Endothelial cell of umbilical vein (primary cell): ENCODE measurements around the gene TMEM164. TPM values are rescaled to one million over a fixed set of nuclear protein-coding genes. Genes with fewer than 3 reads are reported as not detected.

Experiments used
- BruUV-seq: library from RNA; stranded (reverse); fragments of 400-500 nt; replicated peaks from 2 replicates; lab custom pipeline; 2021; lab: Mats Ljungman, UMichigan
- CTCF ChIA-PET: fragments of 300-600, 350-600 bp; sonication (Branson Sonifier 250); formaldehyde crosslinking; loops from one replicate; lab custom pipeline; 2021; ENCODE audit warnings: antibody characterized with exemption, inconsistent platforms; lab: Charles Lee
- POLR2A ChIA-PET: fragments of 300-600, 350-600 bp; sonication (Branson Sonifier 250); formaldehyde crosslinking; loops from one replicate; lab custom pipeline; 2021; ENCODE audit warnings: antibody characterized with exemption, inconsistent platforms; lab: Charles Lee
- DNase-seq: peaks from one replicate; pipeline ENCODE4 v3.0.0-alpha.2; 2011; ENCODE audit warnings: low read depth, low spot score
- FAIRE-seq: peaks from 2 replicates; lab custom pipeline; 2011; peaks lifted over from hg19 to GRCh38; lab: Jason Lieb, UNC
- H2AFZ ChIP-seq: 2 replicates; pipeline ENCODE4 v1.6.0; 2012; ENCODE audit warnings: low read depth, low read length, control low read depth, inconsistent platforms
- H3K27ac ChIP-seq: 2 replicates; pipeline ENCODE4 v1.5.1; 2011; ENCODE audit warnings: low read depth, mild to moderate bottlenecking, control low read depth, low read length, moderate library complexity; ENCODE audit not compliant: insufficient read depth
- H3K27me3 ChIP-seq, 2 experiments: 2 replicates each; pipeline versions ENCODE4 v1.6.0 to v1.6.1; 2011; ENCODE audit warnings: low read length in 2 of 2, mixed read lengths in 1 of 2; ENCODE audit not compliant: control insufficient read depth in 2 of 2, insufficient read depth in 2 of 2
- H3K36me3 ChIP-seq, 2 experiments: 2 replicates in 1 of 2; 3 replicates in 1 of 2; pipeline ENCODE4 v1.5.1; 2011; ENCODE audit warnings: low read length in 2 of 2, mild to moderate bottlenecking in 1 of 2, moderate library complexity in 1 of 2; ENCODE audit not compliant: control insufficient read depth in 2 of 2, insufficient read depth in 2 of 2; ENCODE audit errors: extremely low read depth in 1 of 2
- H3K4me1 ChIP-seq: 3 replicates; pipeline ENCODE4 v1.5.1; 2011; ENCODE audit warnings: mild to moderate bottlenecking, low read length; ENCODE audit not compliant: control insufficient read depth, insufficient read depth; ENCODE audit errors: extremely low read depth
- H3K4me2 ChIP-seq: 2 replicates; pipeline ENCODE4 v1.6.1; 2011; ENCODE audit warnings: low read length, control low read depth, mixed read lengths; ENCODE audit not compliant: insufficient read depth
- H3K4me3 ChIP-seq, 3 experiments: fragments of 200-600 bp in 1 of 3; sonication (generic), shearing (Covaris generic) in 1 of 3; replicated peaks in 1 of 3; 2 replicates each; pipeline ENCODE4 v1.5.1; 2011 to 2016; ENCODE audit warnings: control low read depth in 3 of 3, low read length in 3 of 3, mild to moderate bottlenecking in 2 of 3, inconsistent platforms in 1 of 3, low read depth in 1 of 3, moderate library complexity in 1 of 3; ENCODE audit not compliant: insufficient read depth in 1 of 3
- H3K79me2 ChIP-seq: 2 replicates; pipeline ENCODE4 v1.6.0; 2012; ENCODE audit warnings: low read length, inconsistent platforms; ENCODE audit not compliant: control insufficient read depth, insufficient read depth
- H3K9ac ChIP-seq: replicated peaks from 2 replicates; pipeline ENCODE3; 2011; ENCODE audit warnings: low read length, control low read depth; ENCODE audit not compliant: insufficient read depth; ENCODE audit errors: extremely low read depth
- H3K9me1 ChIP-seq: replicated peaks from 3 replicates; pipeline ENCODE4 v1.6.0; 2011; ENCODE audit warnings: mild to moderate bottlenecking, low read length; ENCODE audit not compliant: control insufficient read depth, insufficient read depth; ENCODE audit errors: extremely low read depth
- H3K9me3 ChIP-seq: replicated peaks from 2 replicates; pipeline ENCODE4 v1.5.1; 2012; ENCODE audit warnings: low read length, inconsistent platforms; ENCODE audit not compliant: control insufficient read depth, insufficient read depth
- H4K20me1 ChIP-seq: replicated peaks from 2 replicates; pipeline ENCODE3; 2011; ENCODE audit warnings: mild to moderate bottlenecking, low read length; ENCODE audit not compliant: control insufficient read depth, insufficient read depth; ENCODE audit errors: extremely low read depth
- EZH2 ChIP-seq: IDR thresholded peaks from 2 replicates; pipeline ENCODE4 v1.6.1; 2012; ENCODE audit warnings: borderline replicate concordance, low read depth, mild to moderate bottlenecking, moderate library complexity, low read length, inconsistent platforms; ENCODE audit not compliant: severe bottlenecking
- FOS ChIP-seq: IDR thresholded peaks from 2 replicates; pipeline ENCODE4 v1.6.1; 2011; ENCODE audit warnings: mild to moderate bottlenecking, low read length, moderate library complexity, borderline replicate concordance; ENCODE audit not compliant: insufficient read depth
- GATA2 ChIP-seq: IDR thresholded peaks from 2 replicates; pipeline ENCODE4 v1.7.0; 2011; ENCODE audit warnings: low read depth, mild to moderate bottlenecking, moderate library complexity, mixed read lengths, low read length; ENCODE audit not compliant: insufficient read length, insufficient read depth
- JUN ChIP-seq: IDR thresholded peaks from 2 replicates; pipeline ENCODE4 v1.6.1; 2011; ENCODE audit warnings: borderline replicate concordance, low read depth; ENCODE audit not compliant: insufficient read length, insufficient read depth
- MYC ChIP-seq: IDR thresholded peaks from one replicate; pipeline ENCODE4 v1.6.1; 2011; ENCODE audit warnings: mild to moderate bottlenecking, low read depth, low read length
- POLR2A ChIP-seq: IDR thresholded peaks from 2 replicates; pipeline ENCODE4 v1.6.1; 2012; ENCODE audit warnings: low read depth, mild to moderate bottlenecking, control low read depth, low read length
- POLR2AphosphoS5 ChIP-seq: IDR thresholded peaks from 2 replicates; pipeline ENCODE4 v1.6.1; 2012; ENCODE audit warnings: low read depth, mild to moderate bottlenecking, control low read depth, low read length, moderate library complexity; ENCODE audit not compliant: insufficient read depth
- dilution Hi-C: fragments of 300-500 bp; cut with MboI; formaldehyde crosslinking; loops from one replicate; pipeline ENCODE4 v1.15.0; 2019; ENCODE audit warnings: low sequenced_read_pairs; ENCODE audit not compliant: extremely low pct_ligation_motif_present
- intact Hi-C: fragments of 100-400 bp; cut with micrococcal nuclease; formaldehyde crosslinking; loops from one replicate; pipeline ENCODE4 v1.10.0; 2022
- polyA plus RNA-seq, 4 experiments: library from polyadenylated mRNA; depleted of rRNA in 3 of 4; stranded (reverse) in 3 of 4; unstranded in 1 of 4; fragments of >200 nt; gene quantifications; 2 replicates each; pipeline versions ENCODE4 v1.2.1 to v1.2.3, GENCODE V29; 2011 to 2012; ENCODE audit warnings: missing spikeins in 1 of 4
- total RNA-seq: library from RNA; stranded (reverse); gene quantifications from 2 replicates; pipeline ENCODE4 v1.2.3, GENCODE V29; 2021
- TF ChIP-seq, protein P1 (sequence below), 2 donors: IDR thresholded peaks; 1 replicate in 1 of 2; 2 replicates in 1 of 2; pipeline ENCODE4 v1.5.1; 2011; ENCODE audit warnings: low read length in 2 of 2, mild to moderate bottlenecking in 2 of 2, moderate library complexity in 2 of 2, control low read depth in 1 of 2, inconsistent platforms in 1 of 2, low read depth in 1 of 2; ENCODE audit not compliant: insufficient read depth in 1 of 2; ENCODE audit errors: extremely low read depth in 1 of 2
- TF ChIP-seq, protein P2 (sequence below): IDR thresholded peaks from 2 replicates; pipeline ENCODE4 v1.6.1; 2011; ENCODE audit not compliant: insufficient read depth, insufficient read length

The TMEM164 gene
- total and polyA plus RNA-seq, 2 donors (not counting 3 experiments of a cell fraction or from before 2014, with no cell fraction given): 12.8 to 22.2 TPM

DNA sequence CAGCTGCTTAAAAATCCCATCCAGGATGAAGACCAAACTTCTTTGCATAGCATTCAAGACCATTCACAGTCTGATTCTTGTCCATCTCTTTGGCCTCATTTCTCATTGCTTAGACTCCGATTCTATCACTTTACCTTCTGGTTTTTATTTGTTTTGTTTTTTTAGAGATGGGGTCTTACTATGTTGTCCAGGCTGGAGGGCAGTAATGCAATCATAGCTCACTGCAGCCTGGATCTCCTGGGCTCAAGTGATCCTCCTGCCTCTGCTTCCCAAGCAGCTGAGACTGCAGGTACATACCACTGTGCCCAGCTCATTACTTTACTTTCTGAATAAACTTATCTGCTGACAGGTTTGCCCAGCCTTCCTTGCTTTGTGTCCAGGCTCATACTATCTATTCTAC, 152.8 kb downstream of the TMEM164 start:
- no peak overlapping the region for H3K9ac ChIP-seq
- no peak overlapping the region for H2AFZ ChIP-seq
- ChIA-PET POLR2A (no interaction called here), CTCF (interaction anchor here (0.8 to 10.2 kb wide), 7 partner anchors 9 to 692 kb away, joined by 3 to 286 read pairs (median 4); no protein-coding TSS in a partner anchor)
- H3K36me3 ChIP-seq: no peaks in the 10 kb centered on the region
- H3K9me3 ChIP-seq: no peaks in the 10 kb centered on the region
- no TSS peak for BruUV-seq
- no peak overlapping the region for H3K4me3 ChIP-seq
- no peak for TF ChIP-seq MYC
- no peak for TF ChIP-seq JUN
- no peak for TF ChIP-seq POLR2AphosphoS5
- TF ChIP-seq, protein P1, sequence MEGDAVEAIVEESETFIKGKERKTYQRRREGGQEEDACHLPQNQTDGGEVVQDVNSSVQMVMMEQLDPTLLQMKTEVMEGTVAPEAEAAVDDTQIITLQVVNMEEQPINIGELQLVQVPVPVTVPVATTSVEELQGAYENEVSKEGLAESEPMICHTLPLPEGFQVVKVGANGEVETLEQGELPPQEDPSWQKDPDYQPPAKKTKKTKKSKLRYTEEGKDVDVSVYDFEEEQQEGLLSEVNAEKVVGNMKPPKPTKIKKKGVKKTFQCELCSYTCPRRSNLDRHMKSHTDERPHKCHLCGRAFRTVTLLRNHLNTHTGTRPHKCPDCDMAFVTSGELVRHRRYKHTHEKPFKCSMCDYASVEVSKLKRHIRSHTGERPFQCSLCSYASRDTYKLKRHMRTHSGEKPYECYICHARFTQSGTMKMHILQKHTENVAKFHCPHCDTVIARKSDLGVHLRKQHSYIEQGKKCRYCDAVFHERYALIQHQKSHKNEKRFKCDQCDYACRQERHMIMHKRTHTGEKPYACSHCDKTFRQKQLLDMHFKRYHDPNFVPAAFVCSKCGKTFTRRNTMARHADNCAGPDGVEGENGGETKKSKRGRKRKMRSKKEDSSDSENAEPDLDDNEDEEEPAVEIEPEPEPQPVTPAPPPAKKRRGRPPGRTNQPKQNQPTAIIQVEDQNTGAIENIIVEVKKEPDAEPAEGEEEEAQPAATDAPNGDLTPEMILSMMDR (IDR thresholded peaks at IDR 0.05; ENCODE audit: extremely low read depth in 1 of 2, insufficient read depth in 1 of 2, low read depth in 1 of 2, low read length in 2 of 2): no peak
- TF ChIP-seq EZH2: no peak
- no peak for TF ChIP-seq FOS
- no peak for TF ChIP-seq GATA2
- TF ChIP-seq, protein P2, sequence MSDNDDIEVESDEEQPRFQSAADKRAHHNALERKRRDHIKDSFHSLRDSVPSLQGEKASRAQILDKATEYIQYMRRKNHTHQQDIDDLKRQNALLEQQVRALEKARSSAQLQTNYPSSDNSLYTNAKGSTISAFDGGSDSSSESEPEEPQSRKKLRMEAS: no peak
- no peak for TF ChIP-seq POLR2A
- no peaks in the 10 kb centered on the region for H4K20me1 ChIP-seq
- no peak for DNase-seq
- no peak overlapping the region for H3K4me2 ChIP-seq
- no peaks in the 10 kb centered on the region for H3K27me3 ChIP-seq
- H3K4me1 ChIP-seq: peaks cover under 1% of the 10 kb centered on the region
- intact Hi-C loops (loop anchor here (1.0 to 5.0 kb wide), 3 partner anchors 253 to 692 kb away; no protein-coding TSS in a partner anchor), dilution Hi-C loops (loop anchor here (10.0 kb wide), 1 partner anchor 259 kb away; no protein-coding TSS in a partner anchor)
- FAIRE-seq: no peak
- H3K79me2 ChIP-seq: no peaks in the 10 kb centered on the region
- no peak overlapping the region for H3K27ac ChIP-seq
- H3K9me1 ChIP-seq: no peaks in the 10 kb centered on the region
